ENCODE measurements around the gene EGFL8.

- TF ChIP-seq CTCF (IDR thresholded peaks at IDR 0.05; ENCODE audit: low read depth, low read length) (no peak), MAX (IDR thresholded peaks at IDR 0.05; ENCODE audit: low read depth, low read length) (no peak), POLR2A (IDR thresholded peaks at IDR 0.05; ENCODE audit: extremely low read depth, insufficient read length) (no peak)
Observed at GRCh38 chr6:32168350-32168749, 4.0 kb downstream of the EGFL8 start.

Data from NB4 (cell line).